GM12878 (cell line): ENCODE results near the gene ZNF850.

Experiments
- EZH2 ChIP-seq: IDR thresholded peaks from 2 replicates; pipeline ENCODE4 v1.6.1; 2012; ENCODE audit warnings: low read depth, mild to moderate bottlenecking, control low read depth, inconsistent platforms, low read length, borderline replicate concordance; ENCODE audit not compliant: control insufficient read depth
- NRF1 ChIP-seq: conservative IDR thresholded peaks from 2 replicates; pipeline ENCODE4 v1.6.1; 2011; ENCODE audit warnings: mild to moderate bottlenecking, low read depth, low read length, improper control_type of control experiment
- POLR2AphosphoS5 ChIP-seq: IDR thresholded peaks from 2 replicates; pipeline ENCODE4 v1.6.1; 2011; ENCODE audit warnings: mild to moderate bottlenecking, low read length, inconsistent platforms
- TCF12 ChIP-seq: IDR thresholded peaks from 2 replicates; pipeline ENCODE4 v1.6.1; 2011; ENCODE audit warnings: low read depth, mild to moderate bottlenecking, low read length
- ZNF687 ChIP-seq: fragments of 450-650 bp; IDR thresholded peaks from 2 replicates; pipeline ENCODE4 v1.6.1; 2017; ENCODE audit warnings: mild to moderate bottlenecking, moderate library complexity

GRCh38 chr19:36796714-36796992 lies 24.0 kb upstream of the ZNF850 start:
- TF ChIP-seq NRF1 (no peak), ZNF687 (no peak), EZH2 (no peak), TCF12 (no peak), POLR2AphosphoS5 (no peak)
